Nephron progenitor cell (in vitro differentiated cells): Measurements from ENCODE around the gene MATR3.

Experiments used
- DNase-seq: peaks from one replicate; pipeline ENCODE4 v3.0.0; 2021
- H3K27ac Mint-ChIP-seq: 2 replicates; pipeline ENCODE4 v1.8.0; 2021; ENCODE audit warnings: mild to moderate bottlenecking, moderate library complexity, mixed read lengths
- H3K27me3 Mint-ChIP-seq: 2 replicates; pipeline ENCODE4 v1.8.0; 2021; ENCODE audit warnings: mild to moderate bottlenecking, low read depth, mixed read lengths; ENCODE audit not compliant: poor library complexity
- H3K36me3 Mint-ChIP-seq: 2 replicates; pipeline ENCODE4 v1.8.0; 2021; ENCODE audit warnings: low read depth, mixed read lengths
- H3K4me1 Mint-ChIP-seq: 2 replicates; pipeline ENCODE4 v1.8.0; 2021; ENCODE audit warnings: mixed read lengths
- H3K4me3 Mint-ChIP-seq: 2 replicates; pipeline ENCODE4 v1.8.0; 2021; ENCODE audit warnings: mild to moderate bottlenecking, moderate library complexity, mixed read lengths
- H3K9me3 Mint-ChIP-seq: 2 replicates; pipeline ENCODE4 v1.8.0; 2021; ENCODE audit warnings: mild to moderate bottlenecking, moderate library complexity, mixed read lengths
- TF ChIP-seq, protein P1 (sequence below): fragments of 200-600 bp; sonication (generic); IDR thresholded peaks from 2 replicates; pipeline ENCODE4 v1.5.0; 2021; ENCODE audit warnings: antibody characterized with exemption

The MATR3 gene

DNA sequence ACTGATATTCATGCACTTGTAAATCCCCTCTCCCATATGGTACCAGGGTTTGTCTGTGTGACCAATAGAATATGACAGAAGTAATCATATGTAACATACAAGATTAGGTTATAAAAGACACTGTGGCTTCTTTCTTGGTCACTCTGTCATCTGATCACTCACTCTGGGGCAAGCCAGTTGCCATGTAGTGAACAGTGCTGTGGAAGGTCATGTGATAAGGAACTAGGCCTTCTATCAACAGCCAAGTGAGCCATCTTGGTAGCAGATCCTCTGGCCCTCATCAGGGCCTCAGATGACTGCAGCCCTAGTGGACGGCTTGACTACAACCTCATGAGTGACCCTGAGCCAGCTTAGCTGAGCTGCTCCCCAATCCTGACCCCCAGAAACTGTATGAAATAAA is 30.0 kb upstream of the MATR3 start:
- TF ChIP-seq, protein P1, sequence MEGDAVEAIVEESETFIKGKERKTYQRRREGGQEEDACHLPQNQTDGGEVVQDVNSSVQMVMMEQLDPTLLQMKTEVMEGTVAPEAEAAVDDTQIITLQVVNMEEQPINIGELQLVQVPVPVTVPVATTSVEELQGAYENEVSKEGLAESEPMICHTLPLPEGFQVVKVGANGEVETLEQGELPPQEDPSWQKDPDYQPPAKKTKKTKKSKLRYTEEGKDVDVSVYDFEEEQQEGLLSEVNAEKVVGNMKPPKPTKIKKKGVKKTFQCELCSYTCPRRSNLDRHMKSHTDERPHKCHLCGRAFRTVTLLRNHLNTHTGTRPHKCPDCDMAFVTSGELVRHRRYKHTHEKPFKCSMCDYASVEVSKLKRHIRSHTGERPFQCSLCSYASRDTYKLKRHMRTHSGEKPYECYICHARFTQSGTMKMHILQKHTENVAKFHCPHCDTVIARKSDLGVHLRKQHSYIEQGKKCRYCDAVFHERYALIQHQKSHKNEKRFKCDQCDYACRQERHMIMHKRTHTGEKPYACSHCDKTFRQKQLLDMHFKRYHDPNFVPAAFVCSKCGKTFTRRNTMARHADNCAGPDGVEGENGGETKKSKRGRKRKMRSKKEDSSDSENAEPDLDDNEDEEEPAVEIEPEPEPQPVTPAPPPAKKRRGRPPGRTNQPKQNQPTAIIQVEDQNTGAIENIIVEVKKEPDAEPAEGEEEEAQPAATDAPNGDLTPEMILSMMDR: no peak
- Mint-ChIP-seq H3K27me3 (peaks cover 10% of the 10 kb centered on the region), H3K27ac (no peak overlapping the region), H3K36me3 (no peaks in the 10 kb centered on the region), H3K4me3 (no peak overlapping the region), H3K4me1 (peaks cover 24% of the 10 kb centered on the region), H3K9me3 (peaks cover 3% of the 10 kb centered on the region)
- DNase-seq: no peak

DNA sequence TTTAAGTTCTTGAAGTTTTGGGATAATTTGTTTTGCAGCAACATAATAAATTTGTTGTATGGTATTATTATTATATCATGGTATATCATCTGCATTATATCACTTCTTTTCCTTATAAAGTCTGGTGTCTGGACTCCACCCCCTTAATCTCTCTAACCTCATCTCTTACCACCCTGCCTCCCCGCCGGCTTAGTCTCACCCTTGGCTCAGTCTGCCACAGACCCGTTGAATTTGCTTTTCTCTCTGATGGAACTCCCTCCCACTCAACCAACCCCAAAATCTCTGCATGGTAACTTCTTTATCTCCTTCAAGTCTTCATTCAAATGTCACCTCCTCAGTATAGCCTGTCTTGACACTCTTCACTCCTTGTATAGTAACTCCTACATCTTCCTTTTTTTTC is 29.6 kb upstream of the MATR3 start:
- Mint-ChIP-seq H3K27me3 (peaks cover 10% of the 10 kb centered on the region), H3K36me3 (no peaks in the 10 kb centered on the region), H3K4me3 (no peak overlapping the region), H3K9me3 (peaks cover 3% of the 10 kb centered on the region), H3K4me1 (peaks cover 24% of the 10 kb centered on the region), H3K27ac (no peak overlapping the region)
- TF ChIP-seq, protein P1: no peak
- no peak for DNase-seq

DNA sequence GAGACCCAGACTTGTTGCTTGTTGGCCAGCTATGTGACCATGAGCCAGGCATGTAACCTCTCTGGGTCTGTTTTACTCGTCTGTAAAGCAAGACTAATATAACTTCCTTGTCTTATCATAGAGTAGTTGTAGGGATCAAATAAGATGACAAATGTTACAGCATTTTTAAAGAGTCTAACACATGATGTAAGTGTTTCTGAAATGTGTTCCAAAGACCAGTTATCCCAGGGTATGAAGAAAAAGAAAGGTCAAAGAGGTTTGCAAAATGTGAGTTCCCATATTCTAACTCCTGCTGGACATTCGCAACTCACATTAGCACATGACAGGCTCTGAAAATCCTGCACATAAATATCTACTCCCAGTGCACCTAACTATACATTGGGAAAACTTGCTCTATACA is 28.5 kb upstream of the MATR3 start:
- TF ChIP-seq, protein P1: no peak
- Mint-ChIP-seq H3K4me3 (no peak overlapping the region), H3K27ac (no peak overlapping the region), H3K36me3 (no peaks in the 10 kb centered on the region), H3K4me1 (peaks cover 24% of the 10 kb centered on the region), H3K9me3 (peaks cover 3% of the 10 kb centered on the region), H3K27me3 (peaks cover 9% of the 10 kb centered on the region)
- no peak for DNase-seq

DNA sequence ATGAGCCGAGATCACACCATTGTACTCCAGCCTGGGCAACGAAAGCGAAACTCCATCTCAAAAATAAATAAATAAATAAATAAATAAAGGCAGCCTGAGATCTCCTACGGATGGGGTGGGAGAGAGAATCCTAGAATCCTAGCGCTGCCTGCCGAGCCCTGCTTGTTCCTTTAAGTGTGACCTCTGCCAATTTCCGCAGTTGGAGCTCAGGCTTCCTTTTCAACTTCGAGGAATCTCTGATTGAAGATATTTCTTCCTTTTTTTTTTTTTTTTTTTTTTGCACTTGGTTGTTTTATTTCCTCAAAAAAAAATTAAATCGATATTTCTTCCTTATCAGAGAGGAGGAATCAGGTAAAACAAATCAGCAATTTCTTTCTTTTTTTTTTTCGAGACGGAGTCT is 27.3 kb upstream of the MATR3 start:
- TF ChIP-seq, protein P1: no peak
- H3K4me3 Mint-ChIP-seq: no peak overlapping the region
- no peaks in the 10 kb centered on the region for H3K9me3 Mint-ChIP-seq
- no peak for DNase-seq
- H3K27me3 Mint-ChIP-seq: no peaks in the 10 kb centered on the region
- no peaks in the 10 kb centered on the region for H3K36me3 Mint-ChIP-seq
- no peak overlapping the region for H3K27ac Mint-ChIP-seq
- peaks cover 24% of the 10 kb centered on the region for H3K4me1 Mint-ChIP-seq

DNA sequence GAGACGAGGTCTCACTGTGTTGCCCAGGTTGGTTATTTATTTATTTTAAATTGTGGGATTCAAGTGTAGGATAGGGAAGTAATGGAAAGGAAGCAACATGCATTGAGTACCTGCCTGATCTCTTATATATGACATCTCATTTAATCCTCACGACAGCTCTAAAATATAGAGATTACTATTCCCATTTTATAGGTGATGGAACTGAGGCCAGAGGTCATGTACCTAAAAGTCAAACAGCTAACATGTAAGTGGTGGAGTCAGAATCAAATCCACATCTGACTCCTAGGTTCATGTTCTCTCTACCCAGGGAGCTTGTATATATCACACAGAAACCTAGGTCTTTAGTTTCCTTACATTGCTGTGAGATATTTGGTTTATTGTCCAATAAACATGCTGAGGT is 26.1 kb upstream of the MATR3 start:
- peaks cover 22% of the 10 kb centered on the region for H3K4me1 Mint-ChIP-seq
- no peaks in the 10 kb centered on the region for H3K36me3 Mint-ChIP-seq
- no peaks in the 10 kb centered on the region for H3K27me3 Mint-ChIP-seq

More for the DNA sequence above, 26.1 kb upstream of the MATR3 start:
- DNase-seq: no peak
- H3K27ac Mint-ChIP-seq: no peak overlapping the region
- H3K9me3 Mint-ChIP-seq: no peaks in the 10 kb centered on the region
- TF ChIP-seq, protein P1: no peak
- no peak overlapping the region for H3K4me3 Mint-ChIP-seq
